ENCODE results near the gene CTTNBP2. TPM values are rescaled to one million over a fixed set of nuclear protein-coding genes. Genes with fewer than 3 reads are reported as not detected.

CTTNBP2 gene
- polyA plus RNA-seq, 1 of the 3 experiments (the other 2 are of a cell fraction), result not detected

- Histone ChIP-seq H3K4me1 (ENCODE audit: control insufficient read depth in 1 of 2, insufficient read depth in 2 of 2, low read depth in 1 of 2, low read length in 1 of 2) (no peaks in the 10 kb centered on the region), H4K20me1 (ENCODE audit: insufficient read depth) (peaks cover 3% of the 10 kb centered on the region; the same call in 1 of the 2 replicates), H3K79me2 (ENCODE audit: insufficient read depth) (no peaks in the 10 kb centered on the region), H3F3A (replicated peaks; ENCODE audit: insufficient read depth) (peaks cover 4% of the 10 kb centered on the region), H3K36me3 (replicated peaks in 1 of 2; ENCODE audit: control insufficient read depth in 1 of 2, insufficient read depth in 2 of 2, low read length in 1 of 2) (no peaks in the 10 kb centered on the region), H2AFZ (ENCODE audit: low read depth) (no peak overlapping the region), H3K4me2 (no peak overlapping the region), H3K9ac (no peak overlapping the region), H3K9me2 (no peaks in the 10 kb centered on the region), H3K9me3 (no peaks in the 10 kb centered on the region), H3K27ac (ENCODE audit: low read depth in 2 of 2, low read length in 1 of 2) (no peak overlapping the region), H3K4me3 (ENCODE audit: low read depth in 2 of 2, low read length in 1 of 2) (no peak overlapping the region), H3K27me3 (ENCODE audit: insufficient read depth) (peaks cover 31% of the 10 kb centered on the region; the same call in 1 of the 2 replicates)
- 1% methylated on average over 3 of the region's 3 CpGs for WGBS (ENCODE audit: low lambda C conversion rate)
- ChIA-PET CTCF (interaction anchor here (1.6 kb wide), 1 partner anchor 261 kb away, joined by 4 read pairs; no protein-coding TSS in a partner anchor), POLR2A (no interaction called here)
- TF ChIP-seq EP300 (IDR thresholded peaks at IDR 0.05; ENCODE audit: borderline replicate concordance in 1 of 2, low read depth in 1 of 2, low read length in 1 of 2) (no peak), POLR2AphosphoS5 (IDR thresholded peaks at IDR 0.05; ENCODE audit: low read depth, low read length) (no peak), ZBTB33 (IDR thresholded peaks at IDR 0.05; ENCODE audit: borderline replicate concordance, low read depth) (no peak), YY1 (IDR thresholded peaks at IDR 0.05; ENCODE audit: low read depth) (no peak), JUND (IDR thresholded peaks at IDR 0.05) (no peak), REST (IDR thresholded peaks at IDR 0.05; ENCODE audit: low read depth, low read length) (no peak), SMC3 (IDR thresholded peaks at IDR 0.05; ENCODE audit: low read depth, low read length) (no peak), GATA2 (CRISPR knock-in tag; IDR thresholded peaks at IDR 0.05) (no peak), TEAD4 (IDR thresholded peaks at IDR 0.05; ENCODE audit: borderline replicate concordance, insufficient read depth) (no peak), FOXJ3 (CRISPR knock-in tag; IDR thresholded peaks at IDR 0.05) (no peak), TAF1 (IDR thresholded peaks at IDR 0.05; ENCODE audit: borderline replicate concordance, low read depth, low read length) (no peak), MEF2A (IDR thresholded peaks at IDR 0.05; ENCODE audit: borderline replicate concordance, low read depth) (no peak), ELF1 (IDR thresholded peaks at IDR 0.05) (no peak), RFX5 (IDR thresholded peaks at IDR 0.05; ENCODE audit: low read length) (no peak)
- no peak for DNase-seq
These were observed 153.9 kb downstream of the CTTNBP2 start for GRCh38 chr7:117719377-117719776.
